ENCODE measurements around the gene LRRIQ1.

DNA sequence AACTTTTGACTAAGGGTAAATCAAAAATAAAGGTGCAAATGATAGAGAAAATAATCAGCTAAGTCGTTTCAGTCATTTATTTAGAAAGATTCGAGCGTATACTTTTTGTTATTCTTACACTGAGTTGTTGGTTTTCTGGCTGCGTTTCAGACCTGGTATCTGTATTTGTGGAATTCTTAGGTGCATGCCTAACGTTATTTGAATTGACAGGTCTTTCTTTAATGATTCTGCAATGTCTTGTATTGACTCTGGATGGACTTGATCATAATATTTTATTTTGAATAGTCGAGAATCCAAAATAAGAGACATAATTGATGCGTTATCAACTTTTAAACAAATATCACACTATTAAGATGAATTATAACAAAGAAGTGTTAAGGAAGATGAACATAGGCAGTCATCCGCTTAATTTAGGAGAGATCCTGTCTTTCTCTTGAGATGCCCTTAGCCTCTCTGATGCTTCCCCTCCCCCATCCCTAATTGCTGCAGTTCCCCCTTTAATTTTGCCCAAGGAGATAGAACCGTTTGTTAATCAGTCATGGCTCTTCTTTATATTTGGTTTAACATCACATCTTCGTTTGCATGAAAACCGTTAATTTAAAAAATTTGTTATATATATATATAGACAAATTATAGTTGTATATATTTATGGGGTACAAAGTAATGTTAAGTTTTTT is 245.6 kb downstream of the LRRIQ1 start:
- no peak for TF ChIP-seq CTCF (conservative IDR thresholded peaks at IDR 0.05)
- no peak for TF ChIP-seq EZH2 (IDR thresholded peaks at IDR 0.05; ENCODE audit: low read depth)

All from PC-9 (cell line).